HFFc6 (cell line): ENCODE results near the gene ADM5. TPM values are rescaled to one million over a fixed set of nuclear protein-coding genes. Genes with fewer than 3 reads are reported as not detected.

ENCODE experiments used
- DNase-seq: peaks from one replicate; pipeline ENCODE4 v3.0.0-alpha.2; 2018
- H3K27ac Mint-ChIP-seq: 2 replicates; pipeline ENCODE4 v1.8.0; 2020; ENCODE audit warnings: mild to moderate bottlenecking, mixed read lengths
- H3K27me3 Mint-ChIP-seq: 2 replicates; pipeline ENCODE4 v1.8.0; 2021; ENCODE audit warnings: mild to moderate bottlenecking, moderate library complexity, mixed read lengths; ENCODE audit not compliant: insufficient read depth
- H3K36me3 Mint-ChIP-seq: 2 replicates; pipeline ENCODE4 v1.8.0; 2021; ENCODE audit warnings: low read depth, mixed read lengths
- H3K4me1 Mint-ChIP-seq: 2 replicates; pipeline ENCODE4 v1.8.0; 2020; ENCODE audit warnings: low read depth, mixed read lengths
- H3K4me3 Mint-ChIP-seq: 2 replicates; pipeline ENCODE4 v1.8.0; 2020; ENCODE audit warnings: mild to moderate bottlenecking, moderate library complexity, mixed read lengths
- H3K9me3 Mint-ChIP-seq: 2 replicates; pipeline ENCODE4 v1.8.0; 2020; ENCODE audit warnings: mild to moderate bottlenecking, mixed read lengths
- total RNA-seq, 6 experiments: library from RNA; stranded (reverse); fragmentation: NEBNext Ultra II Directional; extraction: Animal tissue kit (Norgen Biotek cat#: 25700); gene quantifications; 2 replicates in 1 of 6; 3 replicates in 5 of 6; pipeline ENCODE4 v1.2.3, GENCODE V29; 2021
- TF ChIP-seq, protein P1 (sequence below): fragments of 200-600 bp; sonication (generic); IDR thresholded peaks from 2 replicates; pipeline ENCODE4 v1.5.0; 2021; ENCODE audit warnings: antibody characterized with exemption, mild to moderate bottlenecking

ADM5 gene
- total RNA-seq, 6 experiments from 2014 or later, result 0.74 to 0.99 (median 0.87) TPM

DNA sequence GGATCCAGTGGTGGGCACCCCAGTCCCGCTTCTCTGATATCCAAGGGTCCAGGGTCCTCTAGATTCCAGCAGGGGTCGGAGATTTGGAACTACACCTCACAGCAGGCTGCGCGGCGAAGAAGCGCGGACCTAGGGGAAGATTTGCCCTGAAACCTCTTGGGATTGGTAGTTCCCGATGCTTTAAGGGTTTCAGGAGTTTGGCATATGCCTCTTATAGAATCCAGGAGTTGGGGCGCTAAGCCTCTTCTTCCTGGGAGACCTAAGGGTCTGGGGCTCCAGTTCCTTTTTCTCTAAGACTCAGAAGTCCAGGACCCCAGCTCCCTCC, 23.3 kb upstream of the ADM5 start:
- Mint-ChIP-seq H3K27me3 (peaks cover 11% of the 10 kb centered on the region), H3K4me1 (peaks cover 22% of the 10 kb centered on the region), H3K4me3 (peak overlapping the region; percentile 93), H3K36me3 (peaks cover 4% of the 10 kb centered on the region; the same call in 1 of the 2 replicates), H3K27ac (peak overlapping the region; percentile 85), H3K9me3 (no peaks in the 10 kb centered on the region)
- no peak for DNase-seq
- TF ChIP-seq, protein P1, sequence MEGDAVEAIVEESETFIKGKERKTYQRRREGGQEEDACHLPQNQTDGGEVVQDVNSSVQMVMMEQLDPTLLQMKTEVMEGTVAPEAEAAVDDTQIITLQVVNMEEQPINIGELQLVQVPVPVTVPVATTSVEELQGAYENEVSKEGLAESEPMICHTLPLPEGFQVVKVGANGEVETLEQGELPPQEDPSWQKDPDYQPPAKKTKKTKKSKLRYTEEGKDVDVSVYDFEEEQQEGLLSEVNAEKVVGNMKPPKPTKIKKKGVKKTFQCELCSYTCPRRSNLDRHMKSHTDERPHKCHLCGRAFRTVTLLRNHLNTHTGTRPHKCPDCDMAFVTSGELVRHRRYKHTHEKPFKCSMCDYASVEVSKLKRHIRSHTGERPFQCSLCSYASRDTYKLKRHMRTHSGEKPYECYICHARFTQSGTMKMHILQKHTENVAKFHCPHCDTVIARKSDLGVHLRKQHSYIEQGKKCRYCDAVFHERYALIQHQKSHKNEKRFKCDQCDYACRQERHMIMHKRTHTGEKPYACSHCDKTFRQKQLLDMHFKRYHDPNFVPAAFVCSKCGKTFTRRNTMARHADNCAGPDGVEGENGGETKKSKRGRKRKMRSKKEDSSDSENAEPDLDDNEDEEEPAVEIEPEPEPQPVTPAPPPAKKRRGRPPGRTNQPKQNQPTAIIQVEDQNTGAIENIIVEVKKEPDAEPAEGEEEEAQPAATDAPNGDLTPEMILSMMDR, result peak; percentile 14; the same call in 1 of the 2 replicates

DNA sequence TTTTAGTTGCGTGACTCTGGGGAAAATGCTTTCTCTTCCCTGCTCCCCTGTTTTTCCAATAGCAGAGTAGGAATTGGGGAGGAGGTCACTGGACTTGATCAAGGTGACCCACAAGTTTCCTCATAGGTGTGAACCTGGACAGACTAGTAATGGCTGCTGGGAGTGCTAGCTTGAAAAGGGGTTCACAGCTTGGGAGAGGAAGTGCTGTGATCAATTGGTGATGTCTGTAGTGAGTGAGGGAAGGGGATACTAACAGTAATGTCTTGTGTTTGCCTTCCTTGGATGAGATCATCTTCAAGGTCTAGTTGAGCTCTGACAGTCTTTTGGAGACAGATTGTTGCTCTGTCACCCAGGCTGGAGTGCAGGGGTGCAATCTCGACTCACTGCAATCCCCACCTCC, 21.9 kb upstream of the ADM5 start:
- peaks cover 4% of the 10 kb centered on the region; the same call in 1 of the 2 replicates for H3K36me3 Mint-ChIP-seq
- TF ChIP-seq, protein P1, result no peak
- no peaks in the 10 kb centered on the region for H3K9me3 Mint-ChIP-seq
- peak overlapping the region; percentile 12; the same call in 1 of the 2 replicates for H3K27ac Mint-ChIP-seq
- H3K27me3 Mint-ChIP-seq, result peaks cover 11% of the 10 kb centered on the region
- H3K4me3 Mint-ChIP-seq, result peak overlapping the region; percentile 93
- peaks cover 27% of the 10 kb centered on the region for H3K4me1 Mint-ChIP-seq
- DNase-seq, result no peak

DNA sequence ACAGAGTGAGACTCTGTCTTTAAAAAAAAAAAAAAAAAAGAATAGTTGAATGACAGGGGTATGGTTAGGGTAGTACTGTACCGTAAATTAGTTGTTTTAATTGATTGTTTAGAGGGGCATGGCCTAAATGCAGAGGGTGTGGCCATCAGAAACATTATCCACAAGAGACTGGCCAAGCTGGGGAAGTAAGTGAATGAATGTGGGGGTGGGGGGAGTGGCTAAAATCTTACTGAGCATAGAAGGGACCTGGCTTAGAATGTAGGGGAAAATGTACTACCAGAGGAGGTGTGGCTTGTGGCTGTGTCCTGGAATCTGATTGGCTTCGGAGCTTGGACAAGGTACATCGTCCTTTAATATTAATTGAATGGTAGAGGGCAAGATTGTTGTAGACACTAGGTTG, 19.9 kb upstream of the ADM5 start:
- H3K36me3 Mint-ChIP-seq, result peaks cover 4% of the 10 kb centered on the region; the same call in 1 of the 2 replicates
- no peaks in the 10 kb centered on the region for H3K9me3 Mint-ChIP-seq
- H3K4me1 Mint-ChIP-seq, result peaks cover 19% of the 10 kb centered on the region
- TF ChIP-seq, protein P1, result no peak
- H3K4me3 Mint-ChIP-seq, result no peak overlapping the region
- no peak overlapping the region for H3K27ac Mint-ChIP-seq
- peaks cover 8% of the 10 kb centered on the region for H3K27me3 Mint-ChIP-seq
- DNase-seq, result no peak

DNA sequence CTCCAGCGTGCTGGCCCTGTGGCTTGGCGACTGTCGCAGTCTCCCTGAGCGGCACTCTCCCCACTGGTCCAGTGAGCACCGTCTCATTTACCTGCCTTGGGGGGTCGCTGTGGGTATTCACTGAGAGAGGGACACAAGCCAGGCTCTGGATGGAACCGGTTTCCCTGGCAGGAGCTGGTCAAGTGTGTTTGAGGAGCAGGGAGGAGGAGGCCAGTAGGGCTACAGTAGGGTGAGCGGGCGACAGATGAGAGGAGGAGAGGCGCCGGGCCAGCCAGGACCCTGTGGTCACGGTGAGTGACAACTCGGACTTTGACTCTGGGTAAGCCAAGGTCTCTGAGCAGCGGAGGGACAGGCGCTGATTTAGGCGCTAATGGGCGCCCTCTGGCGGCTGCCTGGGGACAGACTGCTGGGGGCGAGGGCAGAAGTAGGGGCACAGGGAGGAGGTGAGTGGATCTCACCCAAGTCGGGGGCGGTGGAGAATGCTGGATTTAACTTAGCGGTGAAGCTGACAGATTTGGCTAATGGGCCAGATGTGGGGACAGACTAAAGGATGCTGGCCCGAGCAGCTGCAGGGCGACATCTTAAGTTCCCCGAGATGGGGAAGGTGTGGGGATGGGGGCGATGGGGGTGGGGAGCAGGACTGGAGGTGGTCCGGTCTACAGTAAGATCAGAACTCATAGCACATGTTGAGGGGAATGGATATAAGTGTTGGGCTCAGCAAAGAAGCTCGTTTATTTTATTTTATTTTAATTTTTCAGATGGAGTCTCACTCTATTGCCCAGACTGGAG, 17.1 kb upstream of the ADM5 start:
- peaks cover 18% of the 10 kb centered on the region for H3K4me1 Mint-ChIP-seq
- peaks cover 5% of the 10 kb centered on the region for H3K27me3 Mint-ChIP-seq
- TF ChIP-seq, protein P1, result peak; percentile 92
- peak overlapping the region; percentile 69 for H3K27ac Mint-ChIP-seq
- H3K4me3 Mint-ChIP-seq, result no peak overlapping the region
- no peaks in the 10 kb centered on the region for H3K9me3 Mint-ChIP-seq
- DNase-seq, result peak; percentile 43
- H3K36me3 Mint-ChIP-seq, result peaks cover 4% of the 10 kb centered on the region; the same call in 1 of the 2 replicates

DNA sequence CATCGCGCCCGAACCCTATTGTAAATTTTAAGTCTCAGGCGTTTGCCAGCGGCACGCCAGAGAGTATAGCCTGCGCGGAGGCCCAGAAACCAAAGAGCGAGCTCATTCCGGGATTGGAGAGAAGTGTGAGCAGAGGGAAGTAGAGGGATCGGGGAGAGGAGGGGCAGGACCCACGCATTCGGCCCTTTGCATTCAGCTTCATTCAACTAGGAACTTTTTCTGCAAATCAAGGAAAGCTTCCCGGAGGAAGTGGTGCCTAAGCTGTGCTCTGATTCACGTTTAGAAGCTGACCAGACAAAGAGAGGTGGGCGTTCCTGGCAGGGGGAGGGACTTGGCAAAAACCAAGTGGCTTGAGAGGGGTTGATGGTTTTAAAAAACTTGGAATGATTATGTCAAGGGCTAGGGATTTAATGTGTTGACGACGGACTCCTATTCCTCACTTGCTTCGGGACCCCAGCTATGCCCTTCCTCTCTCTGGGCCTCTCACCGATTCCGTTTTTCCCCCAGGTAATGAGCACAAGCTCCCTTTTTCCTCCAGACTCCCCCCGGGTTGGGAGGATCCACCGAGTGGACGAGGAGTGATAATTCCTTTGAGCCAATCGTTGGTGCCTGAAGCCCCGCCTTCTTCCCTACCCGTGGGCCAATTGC, 13.1 kb upstream of the ADM5 start:
- TF ChIP-seq, protein P1, result no peak
- peaks cover 35% of the 10 kb centered on the region for H3K4me1 Mint-ChIP-seq
- H3K9me3 Mint-ChIP-seq, result no peaks in the 10 kb centered on the region

More for the DNA sequence above, 13.1 kb upstream of the ADM5 start:
- Mint-ChIP-seq H3K27ac (peak overlapping the region; percentile 99), H3K4me3 (peak overlapping the region; percentile 85), H3K36me3 (peaks cover 4% of the 10 kb centered on the region; the same call in 1 of the 2 replicates), H3K27me3 (peaks cover 7% of the 10 kb centered on the region)
- DNase-seq, result peak; percentile 82
